ENCODE measurements around the gene DLX3.
A peak's percentile ranks its signal among the peaks of the same experiment; 100 is the strongest.

Gene DLX3

GRCh38 chr17:49959183-49959935, 35.7 kb downstream of the DLX3 start:
- DNase-seq (ENCODE audit: low read depth in 2 of 2, low spot score in 1 of 2): no peak

GRCh38 chr17:49958723-49959122, 36.3 kb downstream of the DLX3 start:
- DNase-seq (ENCODE audit: low read depth in 2 of 2, low spot score in 1 of 2): no peak

GRCh38 chr17:49957350-49957749, 37.7 kb downstream of the DLX3 start:
- no peak for DNase-seq (ENCODE audit: low read depth in 2 of 2, low spot score in 1 of 2)

- no peak for DNase-seq (ENCODE audit: low read depth in 2 of 2, low spot score in 1 of 2)
Observed at GRCh38 chr17:49956780-49957179, 38.2 kb downstream of the DLX3 start.

GRCh38 chr17:49955157-49955556, 39.9 kb downstream of the DLX3 start:
- DNase-seq (ENCODE audit: low read depth in 2 of 2, low spot score in 1 of 2): no peak

GRCh38 chr17:49952912-49953497, 42.0 kb downstream of the DLX3 start:
- no peak for DNase-seq (ENCODE audit: low read depth in 2 of 2, low spot score in 1 of 2)

GRCh38 chr17:49952209-49952911, 42.7 kb downstream of the DLX3 start:
- peak; percentile 57 to 61 for DNase-seq (ENCODE audit: low read depth in 2 of 2, low spot score in 1 of 2)

- DNase-seq (ENCODE audit: low read depth in 2 of 2, low spot score in 1 of 2): no peak
Observed at GRCh38 chr17:49951362-49952082, 43.5 kb downstream of the DLX3 start.

- no peak for DNase-seq (ENCODE audit: low read depth in 2 of 2, low spot score in 1 of 2)
Observed at GRCh38 chr17:49949634-49950033, 45.4 kb downstream of the DLX3 start.

- no peak for DNase-seq (ENCODE audit: low read depth in 2 of 2, low spot score in 1 of 2)
Observed at GRCh38 chr17:49946964-49947584, 48.0 kb downstream of the DLX3 start.

GRCh38 chr17:49946208-49946607, 48.8 kb downstream of the DLX3 start:
- no peak for DNase-seq (ENCODE audit: low read depth in 2 of 2, low spot score in 1 of 2)

GRCh38 chr17:49944273-49944870, 50.7 kb downstream of the DLX3 start:
- no peak for DNase-seq (ENCODE audit: low read depth in 2 of 2, low spot score in 1 of 2)

GRCh38 chr17:49942947-49943346, 52.1 kb downstream of the DLX3 start:
- DNase-seq (ENCODE audit: low read depth in 2 of 2, low spot score in 1 of 2): no peak

- no peak for DNase-seq (ENCODE audit: low read depth in 2 of 2, low spot score in 1 of 2)
Observed at GRCh38 chr17:49941427-49941826, 53.6 kb downstream of the DLX3 start.
